ENCODE measurements around the gene CITED4. TPM values are rescaled to one million over a fixed set of nuclear protein-coding genes. Genes with fewer than 3 reads are reported as not detected.
A peak's percentile ranks its signal among the peaks of the same experiment; 100 is the strongest.

Gene CITED4
- total RNA-seq, 1 experiment from 2014 or later, result 1.2 TPM

DNA sequence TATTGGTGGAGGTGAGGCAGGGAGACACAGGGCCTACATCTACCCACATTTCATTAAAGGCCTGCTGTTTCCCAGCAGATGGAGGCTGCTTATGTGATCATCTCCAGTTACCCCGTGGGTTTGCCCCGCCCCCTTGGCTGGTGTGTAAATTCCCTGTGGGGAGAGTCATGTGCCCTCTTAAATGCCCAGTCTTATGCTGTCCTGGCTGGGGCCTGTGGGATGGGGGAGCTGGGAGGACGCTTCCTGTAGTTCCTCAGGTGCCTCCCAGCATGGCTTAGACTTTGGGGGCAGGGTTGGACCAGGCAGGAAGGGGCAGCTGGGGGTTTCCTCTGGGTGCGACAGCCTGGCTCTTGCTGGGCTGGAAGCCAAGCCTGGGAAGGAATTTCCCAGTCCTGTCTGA is 15.5 kb upstream of the CITED4 start:
- H3K36me3 ChIP-seq, result no peaks in the 10 kb centered on the region

DNA sequence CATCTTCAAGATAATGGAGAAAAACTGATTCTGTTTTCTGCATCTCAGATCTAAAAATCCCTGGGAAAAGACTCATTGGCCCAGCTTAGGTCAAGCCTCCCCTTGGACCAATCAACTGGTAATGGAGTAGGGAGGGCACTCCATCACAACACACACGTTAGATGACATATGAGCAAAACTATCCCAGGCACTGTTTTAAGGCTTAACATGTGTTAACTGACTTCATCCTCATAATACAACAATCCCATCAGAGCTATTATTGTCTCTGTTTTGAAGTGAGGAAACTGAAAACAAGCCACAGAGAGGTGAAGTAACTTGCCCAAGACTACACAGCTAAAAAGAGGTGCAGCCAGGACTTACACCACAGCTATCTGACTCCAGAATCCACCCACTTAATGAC is 14.7 kb upstream of the CITED4 start:
- Histone ChIP-seq H3K4me1 (replicated peaks) (peaks cover 72% of the 10 kb centered on the region), H3K36me3 (no peaks in the 10 kb centered on the region), H3K4me3 (no peak overlapping the region), H3K27me3 (replicated peaks) (no peaks in the 10 kb centered on the region), H3K27ac (peak overlapping the region; percentile 38), H3K9me3 (replicated peaks) (peaks cover 8% of the 10 kb centered on the region)
- no peak for DNase-seq (ENCODE audit: low read depth in 1 of 2, low spot score in 2 of 2)

More for the DNA sequence above, 15.5 kb upstream of the CITED4 start:
- Histone ChIP-seq H3K9me3 (replicated peaks) (peaks cover 8% of the 10 kb centered on the region), H3K4me1 (replicated peaks) (peaks cover 64% of the 10 kb centered on the region), H3K27me3 (replicated peaks) (no peaks in the 10 kb centered on the region), H3K4me3 (no peak overlapping the region), H3K27ac (peak overlapping the region; percentile 38)
- DNase-seq (ENCODE audit: low read depth in 1 of 2, low spot score in 2 of 2), result peak; percentile 73 to 87

DNA sequence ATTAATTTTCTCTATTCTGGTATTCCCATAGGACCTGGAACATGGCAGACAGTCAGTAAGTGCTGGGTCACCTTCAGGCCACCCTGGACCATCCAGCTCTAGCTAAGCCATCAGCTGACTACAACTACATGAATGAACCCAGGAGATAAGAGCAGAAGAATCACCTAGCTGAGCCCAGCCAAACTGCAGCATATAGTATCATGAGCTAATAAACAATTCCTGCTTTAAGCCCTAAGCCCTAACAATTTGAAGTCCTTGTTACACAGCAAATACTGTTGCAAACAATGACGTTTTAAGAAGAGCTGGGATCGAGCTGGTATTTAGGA is 14.2 kb upstream of the CITED4 start:
- Histone ChIP-seq H3K9me3 (replicated peaks) (peaks cover 8% of the 10 kb centered on the region), H3K4me3 (no peak overlapping the region), H3K36me3 (no peaks in the 10 kb centered on the region), H3K27me3 (replicated peaks) (no peaks in the 10 kb centered on the region), H3K27ac (peak overlapping the region; percentile 38), H3K4me1 (replicated peaks) (peaks cover 72% of the 10 kb centered on the region)
- no peak for DNase-seq (ENCODE audit: low read depth in 1 of 2, low spot score in 2 of 2)

DNA sequence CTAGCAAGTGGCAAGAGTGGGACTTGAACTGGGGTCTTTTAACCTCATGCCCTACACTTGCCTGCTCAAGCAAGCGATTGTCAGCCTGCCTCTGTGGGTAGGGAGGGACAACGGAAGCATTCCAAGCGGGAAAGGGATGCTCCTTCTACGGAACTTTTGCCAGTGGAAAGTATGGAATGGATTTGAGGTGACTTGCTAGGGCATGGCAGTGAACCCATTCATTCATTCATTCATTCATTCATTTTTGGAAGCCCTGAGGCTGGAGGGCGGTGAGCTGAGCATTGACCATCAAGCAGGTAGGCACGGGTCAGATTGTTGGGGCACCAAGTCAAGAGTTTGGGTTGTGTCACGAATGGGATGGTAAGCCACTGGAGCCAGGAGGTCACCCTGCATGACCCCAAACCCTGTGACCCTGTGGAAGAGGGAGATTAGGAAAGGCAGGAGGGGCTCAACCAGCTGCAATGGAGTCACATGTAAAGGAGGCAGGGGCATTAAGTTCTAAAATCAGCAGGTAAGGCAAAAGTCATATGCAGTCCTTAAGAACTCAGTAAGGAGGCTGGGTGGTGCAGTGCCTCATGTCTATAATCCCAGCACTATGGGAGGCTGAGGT is 11.8 kb upstream of the CITED4 start:
- Histone ChIP-seq H3K4me1 (replicated peaks) (peaks cover 60% of the 10 kb centered on the region), H3K9me3 (replicated peaks) (peaks cover 8% of the 10 kb centered on the region), H3K36me3 (no peaks in the 10 kb centered on the region), H3K27ac (no peak overlapping the region), H3K27me3 (replicated peaks) (no peaks in the 10 kb centered on the region), H3K4me3 (no peak overlapping the region)
- DNase-seq (ENCODE audit: low read depth in 1 of 2, low spot score in 2 of 2), result no peak

DNA sequence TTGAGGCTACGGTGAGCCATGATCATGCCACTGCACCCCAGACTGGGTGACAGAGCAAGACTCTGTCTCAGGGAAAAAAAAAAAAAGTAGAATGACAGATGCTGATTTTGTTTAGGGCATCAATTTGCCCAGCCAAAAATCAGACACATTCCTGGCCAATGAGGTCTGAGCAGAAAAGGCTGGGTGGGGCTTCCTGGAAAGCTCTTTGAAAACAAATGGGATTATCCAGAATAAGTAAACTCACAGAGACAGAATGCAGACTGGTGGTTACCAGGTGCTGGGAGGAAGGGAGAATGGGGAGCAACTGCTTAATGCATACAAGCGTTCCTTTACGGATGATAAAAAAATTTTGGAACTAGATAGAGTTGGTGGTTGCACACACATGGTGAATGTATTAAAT is 10.1 kb upstream of the CITED4 start:
- peak in 1 of 2 experiments; percentile 16 for DNase-seq (ENCODE audit: low read depth in 1 of 2, low spot score in 2 of 2)
- no peak overlapping the region for H3K4me3 ChIP-seq
- no peaks in the 10 kb centered on the region for H3K36me3 ChIP-seq
- no peak overlapping the region for H3K27ac ChIP-seq
- H3K4me1 ChIP-seq (replicated peaks), result peaks cover 55% of the 10 kb centered on the region
- H3K9me3 ChIP-seq (replicated peaks), result peaks cover 8% of the 10 kb centered on the region
- no peaks in the 10 kb centered on the region for H3K27me3 ChIP-seq (replicated peaks)

DNA sequence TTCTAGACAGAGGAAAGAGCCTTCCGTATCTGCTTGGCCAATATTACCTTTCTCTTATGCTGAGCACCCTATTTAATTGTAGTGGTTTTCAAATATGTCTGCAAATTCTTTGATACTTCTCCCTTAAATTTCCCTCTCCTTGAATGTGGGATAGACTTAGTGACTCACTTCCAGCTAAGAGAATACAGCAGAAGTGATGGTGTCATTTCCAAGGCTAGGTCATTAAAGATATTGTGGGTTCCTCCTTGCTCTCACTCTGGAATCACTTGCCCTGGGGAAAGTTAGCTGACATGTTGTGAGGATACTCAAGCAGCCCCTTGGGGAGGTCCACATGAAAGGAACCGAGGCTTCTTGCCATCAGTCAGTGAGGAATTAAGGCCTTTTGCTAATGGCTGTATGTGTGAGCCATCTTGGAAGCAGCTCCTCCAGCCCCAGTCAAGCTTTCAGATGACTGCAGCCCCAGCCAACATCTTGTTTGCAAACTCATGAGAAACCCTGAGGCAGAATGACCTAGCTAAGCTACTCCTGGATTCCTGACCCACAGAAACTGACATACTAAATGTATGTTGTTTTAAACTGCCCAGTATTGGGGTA is 8.1 kb upstream of the CITED4 start:
- DNase-seq (ENCODE audit: low read depth in 1 of 2, low spot score in 2 of 2), result no peak
- H3K4me1 ChIP-seq (replicated peaks), result peaks cover 53% of the 10 kb centered on the region
- H3K36me3 ChIP-seq, result no peaks in the 10 kb centered on the region
- no peak overlapping the region for H3K27ac ChIP-seq
- no peaks in the 10 kb centered on the region for H3K9me3 ChIP-seq (replicated peaks)
- no peaks in the 10 kb centered on the region for H3K27me3 ChIP-seq (replicated peaks)
- H3K4me3 ChIP-seq, result no peak overlapping the region

DNA sequence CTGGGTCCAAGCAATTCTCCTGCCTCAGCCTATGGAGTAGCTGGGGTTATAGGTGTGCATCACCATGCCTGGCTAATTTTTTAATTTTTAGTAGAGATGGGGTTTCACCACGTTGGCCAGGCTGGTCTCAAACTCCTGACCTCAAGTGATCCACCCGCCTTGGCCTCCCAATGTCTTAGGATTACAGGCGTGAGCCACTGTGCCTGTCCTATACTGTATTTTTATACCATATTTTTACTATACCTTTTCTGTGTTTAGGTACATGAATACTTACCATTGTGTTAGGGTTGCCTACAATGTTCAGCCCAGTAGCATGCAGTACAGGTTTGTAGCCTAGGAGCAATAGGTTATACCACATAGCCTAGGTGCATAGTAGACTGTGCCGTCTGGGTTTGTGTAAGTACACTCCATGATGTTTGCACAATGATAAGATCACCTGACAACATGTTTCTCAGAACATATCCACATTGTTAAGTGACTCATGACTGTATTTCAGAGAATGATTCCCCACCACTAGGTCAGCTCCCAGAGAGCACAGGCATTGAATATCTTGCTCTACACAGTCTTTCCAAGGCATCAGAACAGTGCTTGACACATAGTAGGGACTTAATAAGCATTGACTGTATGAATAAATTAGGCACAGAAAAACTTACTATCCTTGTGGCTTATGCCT is 6.0 kb upstream of the CITED4 start:
- Histone ChIP-seq H3K9me3 (replicated peaks) (no peaks in the 10 kb centered on the region), H3K27me3 (replicated peaks) (no peaks in the 10 kb centered on the region), H3K4me1 (replicated peaks) (peaks cover 44% of the 10 kb centered on the region), H3K36me3 (no peaks in the 10 kb centered on the region), H3K4me3 (no peak overlapping the region), H3K27ac (no peak overlapping the region; the same call in 1 of the 2 replicates)
- DNase-seq (ENCODE audit: low read depth in 1 of 2, low spot score in 2 of 2), result peak in 1 of 2 experiments; percentile 19

DNA sequence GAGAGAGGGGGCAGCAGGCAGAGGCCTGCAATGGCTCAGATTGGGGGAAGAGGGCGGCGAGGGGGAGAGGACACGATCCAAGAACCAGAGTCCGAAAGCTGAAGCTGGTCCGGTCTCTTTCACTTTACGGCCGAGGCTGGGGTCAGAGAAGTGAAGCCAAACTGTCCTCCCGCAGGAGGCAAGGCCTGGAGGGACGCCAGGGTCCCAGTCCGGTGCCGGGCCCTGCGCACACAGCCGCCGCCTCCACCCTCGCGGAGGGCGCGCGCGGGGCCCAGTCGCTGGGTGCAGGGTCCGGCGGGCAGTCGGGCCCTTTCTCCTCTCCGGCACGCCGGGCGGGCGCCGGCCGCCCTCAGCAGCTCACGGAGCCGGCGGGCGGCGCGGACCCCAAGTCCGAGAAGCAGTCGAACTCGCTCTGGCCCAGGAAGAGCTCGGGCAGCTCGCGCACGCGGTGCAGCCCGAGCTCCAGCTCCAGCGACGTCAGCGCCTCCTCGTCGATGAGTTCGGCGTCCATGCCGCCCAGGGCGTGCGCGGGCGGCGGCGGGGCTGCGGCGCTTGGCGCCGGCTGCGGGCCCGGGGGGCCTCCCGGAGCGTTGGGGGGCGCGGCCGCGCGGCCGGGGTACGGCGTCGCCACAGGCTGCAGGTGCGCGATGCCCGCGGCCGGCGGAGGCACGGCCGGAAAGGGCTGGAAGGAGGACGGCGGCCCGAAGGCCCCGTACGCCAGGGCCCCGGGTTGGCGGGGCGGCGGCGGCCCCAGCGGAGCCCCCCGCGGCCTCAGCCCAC is 749 bp downstream of the CITED4 start:
- Histone ChIP-seq H3K9me3 (replicated peaks) (0 out of 2 replicates have a peak, but pooled peaks cover 4% of the 10 kb centered on the region), H3K27me3 (replicated peaks) (0 out of 2 replicates have a peak, but pooled peaks cover 3% of the 10 kb centered on the region), H3K36me3 (no peaks in the 10 kb centered on the region; the same call in 1 of the 2 replicates), H3K4me1 (replicated peaks) (peaks cover 31% of the 10 kb centered on the region), H3K4me3 (peak overlapping the region; percentile 54), H3K27ac (no peak overlapping the region)
- DNase-seq (ENCODE audit: low read depth in 1 of 2, low spot score in 2 of 2), result no peak

DNA sequence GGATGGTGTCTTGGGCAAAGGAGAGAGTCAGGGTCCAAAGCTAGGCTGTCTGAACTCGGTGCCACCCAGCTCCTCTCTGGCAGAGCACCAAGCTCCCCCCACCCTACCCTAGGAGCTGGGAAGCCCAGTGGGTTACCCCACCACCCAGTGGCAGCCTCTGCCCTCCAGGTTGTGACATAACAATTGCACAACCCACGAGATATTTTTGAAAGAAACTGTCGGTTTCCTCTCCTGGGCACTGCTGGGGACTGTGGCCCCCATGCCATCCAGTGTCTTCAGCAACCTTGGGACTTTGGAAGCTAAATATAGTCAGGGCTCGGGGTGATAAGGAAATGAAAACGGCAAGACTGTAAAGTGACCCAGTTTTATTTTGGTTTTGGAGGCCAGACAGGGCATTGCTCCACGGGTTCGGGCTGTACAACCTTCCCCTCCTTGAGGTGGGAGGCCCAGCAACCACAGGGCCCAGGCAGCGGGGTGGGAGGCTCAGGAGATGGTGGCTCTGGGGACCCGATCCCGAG is 1.4 kb downstream of the CITED4 start:
- H3K9me3 ChIP-seq (replicated peaks), result 0 out of 2 replicates have a peak, but pooled peaks cover 4% of the 10 kb centered on the region
- 0 out of 2 replicates have a peak, but pooled peaks cover 3% of the 10 kb centered on the region for H3K27me3 ChIP-seq (replicated peaks)
- no peak overlapping the region for H3K27ac ChIP-seq
- peaks cover 25% of the 10 kb centered on the region for H3K4me1 ChIP-seq (replicated peaks)
- no peak for DNase-seq (ENCODE audit: low read depth in 1 of 2, low spot score in 2 of 2)
- H3K36me3 ChIP-seq, result no peaks in the 10 kb centered on the region; the same call in 1 of the 2 replicates
- H3K4me3 ChIP-seq, result no peak overlapping the region; the same call in 1 of the 2 replicates

DNA sequence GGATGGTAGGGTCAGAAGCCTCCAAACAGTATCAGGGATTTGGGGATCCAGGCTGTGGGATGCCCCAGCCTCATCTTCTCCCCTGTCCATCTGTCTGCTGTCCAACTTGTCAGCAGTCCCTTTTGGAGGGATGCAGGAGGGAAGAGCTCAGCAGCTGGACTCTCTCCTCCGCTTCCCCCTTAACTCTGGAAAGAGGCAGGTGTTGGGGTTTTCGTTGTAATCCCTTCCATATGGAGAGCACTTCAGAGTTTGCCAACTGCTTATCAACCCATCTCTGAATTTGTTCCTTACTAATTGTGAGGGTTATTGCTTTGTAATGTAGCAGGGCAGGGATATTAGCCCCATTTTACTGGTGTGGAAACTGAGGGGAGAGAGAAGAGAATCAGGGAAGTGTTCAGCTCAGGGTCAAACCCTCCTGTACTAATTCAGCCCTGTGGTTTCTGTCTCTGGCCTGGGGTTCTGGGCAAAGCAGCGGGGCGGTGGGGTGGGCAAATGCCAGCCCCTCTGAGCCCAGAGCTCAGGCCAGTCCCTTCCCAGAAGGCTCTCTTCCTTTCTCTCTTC is 3.2 kb downstream of the CITED4 start:
- Histone ChIP-seq H3K4me1 (replicated peaks) (peaks cover 21% of the 10 kb centered on the region), H3K4me3 (no peak overlapping the region), H3K9me3 (replicated peaks) (0 out of 2 replicates have a peak, but pooled peaks cover 4% of the 10 kb centered on the region), H3K27ac (no peak overlapping the region), H3K27me3 (replicated peaks) (0 out of 2 replicates have a peak, but pooled peaks cover 3% of the 10 kb centered on the region), H3K36me3 (no peaks in the 10 kb centered on the region; the same call in 1 of the 2 replicates)
- no peak for DNase-seq (ENCODE audit: low read depth in 1 of 2, low spot score in 2 of 2)

DNA sequence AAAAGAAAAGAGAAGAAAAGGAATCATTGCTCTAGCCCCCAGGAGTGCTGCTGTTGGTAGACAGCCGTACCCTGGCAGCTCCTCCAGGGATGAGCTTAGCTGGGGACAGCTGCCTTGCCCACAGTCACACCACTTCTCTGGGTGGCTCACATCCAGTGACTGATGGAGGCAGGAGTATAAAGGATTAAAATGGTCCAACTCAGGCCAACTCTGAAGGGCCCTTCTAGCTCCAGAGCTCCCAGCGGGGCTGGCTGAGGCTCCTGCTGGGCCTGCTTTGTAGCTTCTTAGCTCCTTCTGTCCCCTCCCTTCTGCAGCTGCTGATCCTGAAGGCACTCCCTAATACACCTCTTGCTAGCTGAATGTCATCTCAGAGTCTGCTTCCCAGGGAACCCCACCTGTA is 4.4 kb downstream of the CITED4 start:
- no peak for DNase-seq (ENCODE audit: low read depth in 1 of 2, low spot score in 2 of 2)
- Histone ChIP-seq H3K27me3 (replicated peaks) (0 out of 2 replicates have a peak, but pooled peaks cover 3% of the 10 kb centered on the region), H3K27ac (no peak overlapping the region), H3K4me1 (replicated peaks) (peaks cover 16% of the 10 kb centered on the region), H3K9me3 (replicated peaks) (0 out of 2 replicates have a peak, but pooled peaks cover 4% of the 10 kb centered on the region), H3K36me3 (no peaks in the 10 kb centered on the region; the same call in 1 of the 2 replicates), H3K4me3 (no peak overlapping the region)

DNA sequence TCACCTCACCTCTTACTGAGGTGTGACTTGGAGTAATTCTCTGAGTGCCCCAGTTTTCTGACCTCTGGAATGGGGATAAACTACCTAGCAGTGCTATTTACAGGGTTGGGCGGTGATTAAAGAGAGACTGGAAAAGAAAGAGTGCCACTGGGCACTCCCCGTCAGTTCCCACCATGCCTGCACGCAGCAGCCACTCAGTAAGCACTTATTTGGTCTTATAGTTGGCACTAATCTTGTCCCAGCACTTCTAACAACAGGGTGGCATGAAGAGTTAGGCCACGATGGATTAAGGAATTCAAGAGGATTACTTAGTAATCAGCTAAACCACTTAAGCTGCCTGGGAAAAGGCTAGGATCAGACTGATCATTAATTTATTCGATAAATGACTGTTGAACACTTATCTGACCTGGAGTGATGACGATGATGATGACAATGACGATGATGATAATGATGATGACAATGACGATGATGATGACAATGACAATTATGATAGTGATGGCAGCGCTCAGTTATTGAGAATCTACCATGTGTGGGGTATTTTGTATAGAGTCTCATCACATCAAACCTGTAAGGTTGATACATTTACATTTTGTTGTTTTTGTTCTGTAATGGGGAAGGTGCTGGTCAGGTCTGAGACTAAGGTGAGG is 5.4 kb downstream of the CITED4 start:
- H3K36me3 ChIP-seq, result no peaks in the 10 kb centered on the region; the same call in 1 of the 2 replicates
- no peak for DNase-seq (ENCODE audit: low read depth in 1 of 2, low spot score in 2 of 2)
- peaks cover 9% of the 10 kb centered on the region for H3K4me1 ChIP-seq (replicated peaks)
- H3K27me3 ChIP-seq (replicated peaks), result 0 out of 2 replicates have a peak, but pooled peaks cover 3% of the 10 kb centered on the region
- 0 out of 2 replicates have a peak, but pooled peaks cover under 1% of the 10 kb centered on the region for H3K9me3 ChIP-seq (replicated peaks)
- H3K27ac ChIP-seq, result no peak overlapping the region
- H3K4me3 ChIP-seq, result no peak overlapping the region

All from SJSA1 (cell line).